ENCODE results near the gene KIAA0513.

The KIAA0513 gene

DNA sequence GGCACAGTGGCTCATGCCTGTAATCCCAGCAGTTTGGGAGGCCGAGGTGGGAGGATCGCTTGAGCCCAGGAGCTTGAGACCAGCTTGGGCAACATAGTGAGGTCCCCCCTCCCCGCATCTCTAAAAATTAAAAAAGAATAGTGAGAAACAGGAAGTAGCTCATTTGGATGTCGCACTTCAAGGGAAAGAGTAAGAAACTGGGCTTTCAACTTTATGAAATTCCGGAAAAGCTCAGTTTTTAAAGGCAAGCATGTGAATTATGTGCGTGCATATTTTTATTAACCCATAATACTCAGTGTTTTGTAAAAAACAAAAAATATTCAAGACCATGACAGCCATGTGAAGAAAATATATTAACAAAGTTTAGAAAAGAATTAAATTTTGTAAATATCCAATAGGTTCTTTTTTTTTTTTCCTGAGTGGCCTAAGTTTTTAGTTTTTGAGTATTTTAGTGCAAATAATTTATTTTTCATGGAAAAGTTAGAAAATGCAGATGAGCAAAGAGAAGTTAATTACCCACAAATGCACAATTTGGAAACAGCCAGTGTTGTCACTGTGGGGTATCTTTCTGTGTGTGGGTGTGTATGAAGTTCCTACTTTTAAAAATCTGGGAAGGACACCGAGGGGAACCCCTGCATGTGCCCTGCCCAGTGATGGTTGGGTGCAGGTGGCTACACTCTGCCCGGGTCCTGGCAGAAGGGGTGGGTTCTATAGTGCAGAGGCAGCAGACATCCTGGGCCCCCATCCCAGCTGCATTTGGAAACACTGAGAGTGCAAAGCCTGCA, 44.7 kb downstream of the KIAA0513 start:
- 87 to 96% methylated on average over 3 to 5 of the region's 8 CpGs for WGBS, 2 experiments (ENCODE audit: insufficient coverage in 2 of 2)
- Histone ChIP-seq H3K4me3 (ENCODE audit: extremely low read depth, insufficient read depth, low read length, poor library complexity, severe bottlenecking) (no peak overlapping the region), H3K36me3 (ENCODE audit: control insufficient read depth, insufficient read depth, low read length) (no peaks in the 10 kb centered on the region), H3K27ac (ENCODE audit: low read depth, low read length, severe bottlenecking) (no peak overlapping the region), H3K4me1 (ENCODE audit: control insufficient read depth, insufficient read depth, low read length, poor library complexity, severe bottlenecking) (no peaks in the 10 kb centered on the region), H3K9me3 (ENCODE audit: control insufficient read depth, low read length) (no peaks in the 10 kb centered on the region)

- no peak overlapping the region for H3K27ac ChIP-seq (ENCODE audit: low read depth, low read length, severe bottlenecking)
- no peaks in the 10 kb centered on the region for H3K9me3 ChIP-seq (ENCODE audit: control insufficient read depth, low read length)
- 89 to 97% methylated on average over 9 to 11 of the region's 13 CpGs for WGBS, 2 experiments (ENCODE audit: insufficient coverage in 2 of 2)
Observed at GRCh38 chr16:85072947-85073346, 45.4 kb downstream of the KIAA0513 start.

GRCh38 chr16:85074225-85074914, 46.8 kb downstream of the KIAA0513 start:
- 88 to 100% methylated on average over 4 to 5 of the region's 6 CpGs for WGBS, 2 experiments (ENCODE audit: insufficient coverage in 2 of 2)
- H3K4me1 ChIP-seq (ENCODE audit: control insufficient read depth, insufficient read depth, low read length, poor library complexity, severe bottlenecking), result no peaks in the 10 kb centered on the region
- no peak overlapping the region for H3K4me3 ChIP-seq (ENCODE audit: extremely low read depth, insufficient read depth, low read length, poor library complexity, severe bottlenecking)
- H3K27ac ChIP-seq (ENCODE audit: low read depth, low read length, severe bottlenecking), result no peak overlapping the region
- no peaks in the 10 kb centered on the region for H3K36me3 ChIP-seq (ENCODE audit: control insufficient read depth, insufficient read depth, low read length)
- no peaks in the 10 kb centered on the region for H3K9me3 ChIP-seq (ENCODE audit: control insufficient read depth, low read length)

More at GRCh38 chr16:85072947-85073346, 45.4 kb downstream of the KIAA0513 start:
- H3K4me3 ChIP-seq (ENCODE audit: extremely low read depth, insufficient read depth, low read length, poor library complexity, severe bottlenecking), result no peak overlapping the region
- no peaks in the 10 kb centered on the region for H3K36me3 ChIP-seq (ENCODE audit: control insufficient read depth, insufficient read depth, low read length)
- H3K4me1 ChIP-seq (ENCODE audit: control insufficient read depth, insufficient read depth, low read length, poor library complexity, severe bottlenecking), result no peaks in the 10 kb centered on the region

DNA sequence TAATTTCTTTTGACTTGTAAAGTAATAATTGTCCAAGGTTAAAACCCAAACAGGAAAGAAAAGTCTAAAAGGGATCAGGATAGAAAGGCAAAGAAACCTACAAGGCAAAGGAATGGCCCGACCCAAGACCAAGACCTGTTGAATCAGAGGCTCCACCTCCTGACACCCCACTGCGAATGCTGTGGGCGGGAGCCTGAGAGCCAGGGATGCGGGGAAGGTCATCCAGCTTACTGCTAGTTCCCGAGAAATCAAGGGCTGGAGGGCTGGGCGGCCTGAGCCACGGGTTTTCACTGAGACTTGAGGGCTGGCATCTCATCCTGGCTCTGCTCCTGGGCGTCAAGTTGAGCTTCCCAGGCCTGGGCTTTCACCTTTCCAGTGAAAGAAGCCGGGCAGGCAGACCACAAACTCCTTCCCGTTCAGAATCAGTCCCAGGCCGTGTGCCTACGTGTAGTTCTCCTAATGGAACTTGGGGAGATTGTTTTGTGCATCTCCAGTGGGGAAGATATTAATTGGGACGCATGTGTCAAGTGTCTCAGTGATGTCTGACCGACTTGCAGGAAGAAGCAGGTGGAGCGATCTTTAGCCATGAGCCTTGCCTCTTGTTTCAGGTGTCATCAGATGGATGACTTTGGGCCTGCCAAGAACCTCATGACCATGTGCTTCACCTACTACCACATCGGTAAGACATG, 47.8 kb downstream of the KIAA0513 start:
- Histone ChIP-seq H3K9me3 (ENCODE audit: control insufficient read depth, low read length) (no peaks in the 10 kb centered on the region), H3K27ac (ENCODE audit: low read depth, low read length, severe bottlenecking) (no peak overlapping the region), H3K36me3 (ENCODE audit: control insufficient read depth, insufficient read depth, low read length) (no peaks in the 10 kb centered on the region), H3K4me3 (ENCODE audit: extremely low read depth, insufficient read depth, low read length, poor library complexity, severe bottlenecking) (no peak overlapping the region), H3K4me1 (ENCODE audit: control insufficient read depth, insufficient read depth, low read length, poor library complexity, severe bottlenecking) (no peaks in the 10 kb centered on the region)
- 57 to 59% methylated on average over 15 of the region's 16 CpGs for WGBS, 2 experiments (ENCODE audit: insufficient coverage in 2 of 2)

- H3K27ac ChIP-seq (ENCODE audit: low read depth, low read length, severe bottlenecking), result no peak overlapping the region
- whole genome bisulfite sequencing, 2 experiments (ENCODE audit: insufficient coverage in 2 of 2), result 77% methylated on average over 9 to 10 of the region's 10 CpGs
Observed at GRCh38 chr16:85077039-85077438, 49.4 kb downstream of the KIAA0513 start.

DNA sequence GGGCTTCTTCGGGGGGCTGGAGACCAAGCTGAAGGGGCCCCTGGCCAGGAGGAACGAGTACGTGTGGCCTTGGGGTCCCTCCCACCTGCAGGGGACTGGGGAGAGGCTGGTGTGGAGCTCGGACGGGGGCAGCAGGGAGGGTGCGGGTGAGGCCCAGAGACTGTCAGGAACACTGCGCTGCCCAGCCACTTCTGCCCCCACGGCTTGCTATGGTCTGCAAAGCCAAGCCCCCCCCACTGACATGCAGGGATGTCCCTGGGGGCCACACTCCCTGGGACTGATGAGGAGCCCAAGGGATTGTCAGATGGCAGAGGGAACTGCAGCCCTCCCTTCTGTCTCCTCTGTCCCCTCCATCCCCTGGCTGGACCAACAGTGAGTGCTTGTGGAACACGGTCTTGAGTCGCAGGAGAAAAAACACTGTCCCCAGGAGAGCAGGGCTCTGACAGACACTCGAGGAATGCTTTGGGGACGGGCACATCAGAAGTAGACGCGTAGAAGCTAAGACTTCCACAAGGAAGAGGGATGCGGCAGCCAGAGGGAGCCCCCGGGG, 50.1 kb downstream of the KIAA0513 start:
- no peak overlapping the region for H3K27ac ChIP-seq (ENCODE audit: low read depth, low read length, severe bottlenecking)
- no peak overlapping the region for H3K4me3 ChIP-seq (ENCODE audit: extremely low read depth, insufficient read depth, low read length, poor library complexity, severe bottlenecking)
- no peaks in the 10 kb centered on the region for H3K36me3 ChIP-seq (ENCODE audit: control insufficient read depth, insufficient read depth, low read length)
- no peaks in the 10 kb centered on the region for H3K9me3 ChIP-seq (ENCODE audit: control insufficient read depth, low read length)
- peaks cover 11% of the 10 kb centered on the region for H3K4me1 ChIP-seq (ENCODE audit: control insufficient read depth, insufficient read depth, low read length, poor library complexity, severe bottlenecking)
- 93 to 94% methylated on average over 12 to 15 of the region's 16 CpGs for WGBS, 2 experiments (ENCODE audit: insufficient coverage in 2 of 2)

More at GRCh38 chr16:85077039-85077438, 49.4 kb downstream of the KIAA0513 start:
- no peak overlapping the region for H3K4me3 ChIP-seq (ENCODE audit: extremely low read depth, insufficient read depth, low read length, poor library complexity, severe bottlenecking)
- H3K36me3 ChIP-seq (ENCODE audit: control insufficient read depth, insufficient read depth, low read length), result no peaks in the 10 kb centered on the region
- no peaks in the 10 kb centered on the region for H3K9me3 ChIP-seq (ENCODE audit: control insufficient read depth, low read length)
- peaks cover 5% of the 10 kb centered on the region for H3K4me1 ChIP-seq (ENCODE audit: control insufficient read depth, insufficient read depth, low read length, poor library complexity, severe bottlenecking)

GRCh38 chr16:85078226-85078625, 50.6 kb downstream of the KIAA0513 start:
- Histone ChIP-seq H3K36me3 (ENCODE audit: control insufficient read depth, insufficient read depth, low read length) (no peaks in the 10 kb centered on the region), H3K27ac (ENCODE audit: low read depth, low read length, severe bottlenecking) (no peak overlapping the region), H3K4me1 (ENCODE audit: control insufficient read depth, insufficient read depth, low read length, poor library complexity, severe bottlenecking) (peaks cover 17% of the 10 kb centered on the region), H3K9me3 (ENCODE audit: control insufficient read depth, low read length) (no peaks in the 10 kb centered on the region), H3K4me3 (ENCODE audit: extremely low read depth, insufficient read depth, low read length, poor library complexity, severe bottlenecking) (no peak overlapping the region)
- 95 to 96% methylated on average over 9 of the region's 10 CpGs for WGBS, 2 experiments (ENCODE audit: insufficient coverage in 2 of 2)

DNA sequence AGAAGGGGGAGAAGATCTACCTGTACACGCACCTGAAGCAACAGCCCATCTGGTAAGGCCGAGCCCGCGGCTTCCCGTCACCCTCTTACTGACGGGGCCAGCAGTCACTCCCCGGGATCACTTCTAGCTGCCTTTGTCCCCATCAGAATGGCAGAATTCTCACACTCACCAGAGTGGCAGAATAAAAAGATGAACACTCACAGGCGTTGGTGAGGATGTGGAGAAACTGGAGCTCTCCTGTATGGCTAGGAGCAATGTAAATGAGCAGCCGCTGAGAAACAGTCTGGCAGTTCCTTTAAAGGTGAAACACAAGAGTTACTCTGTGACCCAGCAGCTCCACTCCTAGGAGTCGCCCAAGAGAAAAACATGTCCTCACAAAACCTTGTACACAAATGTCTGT, 51.4 kb downstream of the KIAA0513 start:
- Histone ChIP-seq H3K36me3 (ENCODE audit: control insufficient read depth, insufficient read depth, low read length) (no peaks in the 10 kb centered on the region), H3K4me3 (ENCODE audit: extremely low read depth, insufficient read depth, low read length, poor library complexity, severe bottlenecking) (no peak overlapping the region), H3K27ac (ENCODE audit: low read depth, low read length, severe bottlenecking) (no peak overlapping the region), H3K4me1 (ENCODE audit: control insufficient read depth, insufficient read depth, low read length, poor library complexity, severe bottlenecking) (peaks cover 22% of the 10 kb centered on the region), H3K9me3 (ENCODE audit: control insufficient read depth, low read length) (no peaks in the 10 kb centered on the region)
- 92 to 99% methylated on average over 2 to 8 of the region's 10 CpGs for WGBS, 2 experiments (ENCODE audit: insufficient coverage in 2 of 2)

GRCh38 chr16:85079785-85080570, 52.4 kb downstream of the KIAA0513 start:
- H3K27ac ChIP-seq (ENCODE audit: low read depth, low read length, severe bottlenecking), result no peak overlapping the region
- H3K9me3 ChIP-seq (ENCODE audit: control insufficient read depth, low read length), result no peaks in the 10 kb centered on the region
- H3K4me3 ChIP-seq (ENCODE audit: extremely low read depth, insufficient read depth, low read length, poor library complexity, severe bottlenecking), result no peak overlapping the region
- H3K4me1 ChIP-seq (ENCODE audit: control insufficient read depth, insufficient read depth, low read length, poor library complexity, severe bottlenecking), result peaks cover 22% of the 10 kb centered on the region
- 84 to 89% methylated on average over 21 of the region's 22 CpGs for WGBS, 2 experiments (ENCODE audit: insufficient coverage in 2 of 2)
- H3K36me3 ChIP-seq (ENCODE audit: control insufficient read depth, insufficient read depth, low read length), result no peaks in the 10 kb centered on the region

- Histone ChIP-seq H3K27ac (ENCODE audit: low read depth, low read length, severe bottlenecking) (no peak overlapping the region), H3K36me3 (ENCODE audit: control insufficient read depth, insufficient read depth, low read length) (no peaks in the 10 kb centered on the region), H3K9me3 (ENCODE audit: control insufficient read depth, low read length) (no peaks in the 10 kb centered on the region), H3K4me3 (ENCODE audit: extremely low read depth, insufficient read depth, low read length, poor library complexity, severe bottlenecking) (no peak overlapping the region), H3K4me1 (ENCODE audit: control insufficient read depth, insufficient read depth, low read length, poor library complexity, severe bottlenecking) (peaks cover 22% of the 10 kb centered on the region)
- WGBS, 2 experiments (ENCODE audit: insufficient coverage in 2 of 2), result 28 to 73% methylated on average over 4 to 9 of the region's 9 CpGs
Observed at GRCh38 chr16:85081038-85081437, 53.4 kb downstream of the KIAA0513 start.

All from mesodermal cell (in vitro differentiated cells).